GM23338 (cell line): ENCODE results near the gene CCDC106. TPM values are rescaled to one million over a fixed set of nuclear protein-coding genes. Genes with fewer than 3 reads are reported as not detected.

ENCODE experiments used
- ATAC-seq: fragments of 200-7000 bp; cut with Tn5 transposase; 3 replicates; pipeline ENCODE4 v1.9.1; 2020
- DNase-seq: peaks from one replicate; pipeline ENCODE4 v3.0.0-alpha.2; 2015; ENCODE audit warnings: low spot score
- H2AFZ ChIP-seq: fragments of 200-600 bp; sonication (generic); 2 replicates; pipeline ENCODE4 v1.8.0; 2016; ENCODE audit warnings: antibody characterized with exemption, mild to moderate bottlenecking, moderate library complexity
- H3F3A ChIP-seq: fragments of 200-600 bp; sonication (generic); replicated peaks from 2 replicates; pipeline ENCODE4 v1.8.0; 2017; ENCODE audit warnings: antibody characterized with exemption, mixed run types, low read depth
- H3K27ac ChIP-seq: fragments of 200-600 bp; sonication (generic); 2 replicates; pipeline ENCODE4 v1.6.1; 2016; ENCODE audit warnings: low read depth
- H3K27me3 ChIP-seq: fragments of 200-600 bp; sonication (generic); 2 replicates; pipeline ENCODE4 v1.8.0; 2016; ENCODE audit warnings: mild to moderate bottlenecking, mixed run types, moderate library complexity; ENCODE audit not compliant: insufficient read depth
- H3K36me3 ChIP-seq: fragments of 200-600 bp; sonication (generic); 2 replicates; pipeline ENCODE4 v1.8.0; 2016; ENCODE audit warnings: mild to moderate bottlenecking; ENCODE audit not compliant: insufficient read depth
- H3K4me1 ChIP-seq: fragments of 200-600 bp; sonication (generic); 2 replicates; pipeline ENCODE4 v1.8.0; 2016; ENCODE audit warnings: mild to moderate bottlenecking, moderate library complexity; ENCODE audit not compliant: insufficient read depth
- H3K4me2 ChIP-seq: fragments of 200-600 bp; sonication (generic); 2 replicates; pipeline ENCODE4 v1.7.1; 2017; ENCODE audit warnings: mixed run types
- H3K4me3 ChIP-seq: fragments of 200-600 bp; sonication (generic); 2 replicates; pipeline ENCODE4 v1.6.1; 2016; ENCODE audit warnings: mixed run types
- H3K79me2 ChIP-seq: fragments of 200-600 bp; sonication (generic); replicated peaks from 2 replicates; pipeline ENCODE4 v1.8.0; 2017; ENCODE audit warnings: mild to moderate bottlenecking; ENCODE audit not compliant: insufficient read depth
- H3K9me2 ChIP-seq: fragments of 200-600 bp; sonication (generic); 2 replicates; pipeline ENCODE4 v1.8.0; 2017; ENCODE audit not compliant: insufficient read depth
- H4K20me1 ChIP-seq: fragments of 200-600 bp; sonication (generic); replicated peaks from 2 replicates; pipeline ENCODE4 v1.8.0; 2017; ENCODE audit warnings: mild to moderate bottlenecking; ENCODE audit not compliant: insufficient read depth
- H3K27ac Mint-ChIP-seq: 2 replicates; pipeline ENCODE4 v1.8.0; 2020; ENCODE audit warnings: inconsistent platforms, mild to moderate bottlenecking, moderate library complexity, mixed read lengths
- H3K27me3 Mint-ChIP-seq: 3 replicates; pipeline ENCODE4 v1.8.0; 2022; ENCODE audit warnings: low read depth, mild to moderate bottlenecking, moderate library complexity, mixed read lengths, inconsistent platforms; ENCODE audit not compliant: insufficient read depth, poor library complexity
- H3K36me3 Mint-ChIP-seq: 3 replicates; pipeline ENCODE4 v1.8.0; 2021; ENCODE audit warnings: low read depth, mild to moderate bottlenecking, inconsistent platforms, moderate library complexity, mixed read lengths
- H3K4me1 Mint-ChIP-seq: 3 replicates; pipeline ENCODE4 v1.8.0; 2020; ENCODE audit warnings: mild to moderate bottlenecking, inconsistent platforms, mixed read lengths
- H3K4me3 Mint-ChIP-seq: 3 replicates; pipeline ENCODE4 v1.8.0; 2021; ENCODE audit warnings: moderate library complexity, mild to moderate bottlenecking, inconsistent platforms, mixed read lengths
- H3K9me3 Mint-ChIP-seq: 3 replicates; pipeline ENCODE4 v1.8.0; 2020; ENCODE audit warnings: moderate library complexity, mild to moderate bottlenecking, inconsistent platforms, mixed read lengths
- CREB1 ChIP-seq: fragments of 250-450 bp; sonication (Bioruptor Pico); IDR thresholded peaks from 2 replicates; pipeline ENCODE4 v1.5.0; 2020; ENCODE audit warnings: low read depth, mild to moderate bottlenecking, moderate library complexity
- CTCF ChIP-seq, 2 experiments: fragments of 200-600 bp in 1 of 2; sonication (generic) in 1 of 2; conservative IDR thresholded peaks; 2 replicates each; pipeline versions ENCODE4 v1.5.1 to v1.6.1; 2016 to 2017; ENCODE audit warnings: antibody characterized with exemption in 2 of 2, low read depth in 2 of 2, mild to moderate bottlenecking in 2 of 2, moderate library complexity in 1 of 2
- JUNB ChIP-seq: IDR thresholded peaks from one replicate; pipeline ENCODE4 v1.6.1; 2016; ENCODE audit warnings: antibody characterized with exemption; ENCODE audit not compliant: unreplicated experiment
- NANOG ChIP-seq: IDR thresholded peaks from 2 replicates; pipeline ENCODE4 v1.6.1; 2016; ENCODE audit warnings: antibody characterized with exemption, borderline replicate concordance
- POLR2AphosphoS5 ChIP-seq: IDR thresholded peaks from 2 replicates; pipeline ENCODE4 v1.6.1; 2016; ENCODE audit warnings: antibody characterized with exemption, low read depth
- REST ChIP-seq: IDR thresholded peaks from one replicate; pipeline ENCODE4 v1.6.1; 2018; ENCODE audit warnings: antibody characterized with exemption; ENCODE audit not compliant: unreplicated experiment
- STAT1 ChIP-seq: IDR thresholded peaks from one replicate; pipeline ENCODE4 v1.6.1; 2016; ENCODE audit warnings: antibody characterized with exemption; ENCODE audit not compliant: unreplicated experiment
- ZNF114 ChIP-seq: fragments of 250-450 bp; sonication (Bioruptor Pico); IDR thresholded peaks from 2 replicates; pipeline ENCODE4 v1.5.0; 2020; ENCODE audit warnings: mild to moderate bottlenecking, moderate library complexity
- ZNF331 ChIP-seq: fragments of 250-450 bp; sonication (Bioruptor Pico); IDR thresholded peaks from 2 replicates; pipeline ENCODE4 v1.5.0; 2020; ENCODE audit warnings: low read depth, mild to moderate bottlenecking, moderate library complexity
- ZNF462 ChIP-seq: fragments of 250-450 bp; sonication (Bioruptor Pico); IDR thresholded peaks from 2 replicates; pipeline ENCODE4 v1.5.0; 2020; ENCODE audit warnings: mild to moderate bottlenecking, moderate library complexity
- polyA plus RNA-seq: library from polyadenylated mRNA; unstranded; fragments of >200 nt; fragmentation: Nextera tagmentation; extraction: Ambion mirVana; gene quantifications from 2 replicates; pipeline ENCODE4 v1.2.1, GENCODE V29; 2016
- total RNA-seq: library from RNA; depleted of rRNA; stranded (reverse); fragments of >200 nt; shearing (Covaris generic); gene quantifications from 2 replicates; pipeline ENCODE4 v1.2.3, GENCODE V29; 2014

Gene CCDC106
- total and polyA plus RNA-seq, 2 experiments from 2014 or later, result 12.0 to 17.6 TPM

- no peaks in the 10 kb centered on the region for H3K4me1 ChIP-seq
- ATAC-seq (no peak), DNase-seq (peak; percentile 1)
- H3K4me2 ChIP-seq, result no peak overlapping the region
- H2AFZ ChIP-seq, result no peak overlapping the region
- Mint-ChIP-seq H3K9me3 (peaks cover 5% of the 10 kb centered on the region), H3K4me3 (no peak overlapping the region; the same call in 2 of the 3 replicates), H3K27ac (no peak overlapping the region), H3K4me1 (0 out of 3 replicates have a peak, but pooled peaks cover 2% of the 10 kb centered on the region), H3K36me3 (peaks cover 49% of the 10 kb centered on the region), H3K27me3 (peaks cover 24% of the 10 kb centered on the region)
- H3K4me3 ChIP-seq, result no peak overlapping the region
- no peaks in the 10 kb centered on the region for H3K9me2 ChIP-seq
- no peaks in the 10 kb centered on the region for H3K36me3 ChIP-seq
- peaks cover 3% of the 10 kb centered on the region; the same call in 1 of the 2 replicates for H3F3A ChIP-seq
- H3K27me3 ChIP-seq, result no peaks in the 10 kb centered on the region
- no peak overlapping the region for H3K27ac ChIP-seq
- 0 out of 2 replicates have a peak, but pooled peaks cover 2% of the 10 kb centered on the region for H3K79me2 ChIP-seq
- TF ChIP-seq CREB1 (CRISPR knock-in tag) (no peak), CTCF (conservative IDR thresholded peaks at IDR 0.05; ENCODE audit: low read depth in 2 of 2) (no peak)
- peaks cover 6% of the 10 kb centered on the region for H4K20me1 ChIP-seq
Observed at GRCh38 chr19:55617426-55617825, 30.6 kb upstream of the CCDC106 start.

GRCh38 chr19:55618426-55618825 is 29.6 kb upstream of the CCDC106 start:
- Mint-ChIP-seq H3K27me3 (peaks cover 17% of the 10 kb centered on the region), H3K4me1 (peaks cover 5% of the 10 kb centered on the region; the same call in 1 of the 3 replicates), H3K4me3 (0 out of 3 replicates have a peak overlapping the region, but pooled peaks have one; percentile 27), H3K36me3 (peaks cover 45% of the 10 kb centered on the region), H3K9me3 (peaks cover 5% of the 10 kb centered on the region), H3K27ac (no peak overlapping the region)
- Histone ChIP-seq H3K9me2 (no peaks in the 10 kb centered on the region), H3K27ac (no peak overlapping the region), H2AFZ (no peak overlapping the region), H3F3A (peaks cover 2% of the 10 kb centered on the region; the same call in 1 of the 2 replicates), H3K4me3 (no peak overlapping the region), H3K4me1 (no peaks in the 10 kb centered on the region), H3K27me3 (no peaks in the 10 kb centered on the region), H3K36me3 (no peaks in the 10 kb centered on the region), H4K20me1 (peaks cover 1% of the 10 kb centered on the region), H3K4me2 (no peak overlapping the region), H3K79me2 (peaks cover 3% of the 10 kb centered on the region)
- peak; percentile 0 for DNase-seq
- no peak for ATAC-seq
- TF ChIP-seq NANOG (no peak), ZNF331 (CRISPR knock-in tag) (no peak), STAT1 (no peak), JUNB (no peak), POLR2AphosphoS5 (no peak), REST (no peak), ZNF462 (CRISPR knock-in tag) (no peak), ZNF114 (CRISPR knock-in tag) (no peak)
